ENCODE results near the gene SCCPDH.
"Not testable (repeated sequence)": the region's sequence is repeated elsewhere in the genome, so short reads cannot be mapped to it uniquely, and the experiment has no call there.

Gene SCCPDH

GRCh38 chr1:246705368-246705767 lies 18.8 kb upstream of the SCCPDH start:
- no peak for DNase-seq (ENCODE audit: low spot score)

GRCh38 chr1:246708166-246708565 lies 16.0 kb upstream of the SCCPDH start:
- no peak for DNase-seq (ENCODE audit: low spot score)

- DNase-seq (ENCODE audit: low spot score) = no peak
These were observed 15.0 kb upstream of the SCCPDH start for GRCh38 chr1:246709196-246709595.

DNA sequence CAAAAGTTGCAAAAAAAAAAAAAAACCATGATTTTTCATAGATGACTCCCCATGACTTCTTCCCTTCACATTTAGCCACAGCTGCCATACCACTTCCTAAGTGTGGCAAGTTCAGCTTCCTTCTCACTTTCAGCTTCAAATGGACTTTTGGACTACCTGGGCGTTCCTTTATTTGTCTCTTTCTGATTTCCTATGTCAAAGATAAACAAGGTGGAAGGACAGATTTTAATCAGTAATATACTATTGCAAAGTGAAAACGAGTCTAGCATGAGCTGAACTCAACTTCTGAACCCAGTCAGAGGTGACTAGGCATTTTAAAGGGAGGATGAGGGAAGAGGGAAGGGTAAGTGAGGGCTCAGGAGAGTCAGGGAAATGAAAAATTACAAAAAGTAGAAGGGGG lies 14.4 kb upstream of the SCCPDH start:
- no peak for DNase-seq (ENCODE audit: low spot score)

DNA sequence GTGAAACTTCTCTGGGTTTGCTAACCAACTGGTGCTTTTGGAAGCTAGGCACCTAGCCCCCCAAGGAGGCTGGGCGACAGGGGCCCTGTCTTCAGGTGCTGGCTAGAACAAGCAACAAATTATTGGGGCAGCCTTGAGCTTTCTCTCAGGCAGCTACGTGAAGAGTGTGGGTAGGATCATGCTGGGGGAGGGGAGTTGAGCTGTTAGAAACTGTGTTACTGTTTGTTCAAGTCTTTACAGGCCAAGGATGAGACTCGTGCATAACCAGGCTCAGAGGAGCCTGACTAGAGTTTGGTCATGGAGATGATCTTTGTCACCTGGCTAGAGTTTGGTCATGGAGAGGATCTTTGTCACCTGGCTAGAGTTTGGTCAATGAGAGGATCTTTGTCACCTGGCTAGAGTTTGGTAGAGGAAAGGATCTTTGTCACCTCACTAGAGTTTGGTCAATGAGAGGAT lies 12.6 kb upstream of the SCCPDH start:
- no peak for DNase-seq (ENCODE audit: low spot score)

DNA sequence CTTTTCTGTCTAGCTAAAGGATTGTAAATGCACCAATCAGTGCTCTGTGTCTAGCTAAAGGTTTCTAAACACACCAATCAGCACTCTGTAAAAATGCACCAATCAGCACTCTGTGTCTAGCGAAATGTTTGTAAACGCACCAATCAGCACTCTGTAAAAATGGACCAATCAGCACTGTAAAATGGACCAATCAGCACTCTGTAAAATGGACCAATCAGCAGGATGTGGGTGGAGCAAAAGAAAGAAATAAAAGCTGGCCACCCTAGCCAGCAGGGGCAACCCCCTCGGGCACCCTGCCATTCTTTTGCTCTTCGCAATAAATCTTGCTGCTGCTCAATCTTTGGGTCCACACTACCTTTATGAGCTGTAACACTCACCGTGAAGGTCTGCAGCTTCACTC lies 11.8 kb upstream of the SCCPDH start:
- not testable (repeated sequence) for DNase-seq (ENCODE audit: low spot score)

- DNase-seq (ENCODE audit: low spot score) = not testable (repeated sequence)
These were observed 4.8 kb upstream of the SCCPDH start for GRCh38 chr1:246719361-246719760.

GRCh38 chr1:246720814-246721213 lies 3.4 kb upstream of the SCCPDH start:
- not testable (repeated sequence) for DNase-seq (ENCODE audit: low spot score)

GRCh38 chr1:246722720-246723119 lies 1.5 kb upstream of the SCCPDH start:
- DNase-seq (ENCODE audit: low spot score) = no peak

DNA sequence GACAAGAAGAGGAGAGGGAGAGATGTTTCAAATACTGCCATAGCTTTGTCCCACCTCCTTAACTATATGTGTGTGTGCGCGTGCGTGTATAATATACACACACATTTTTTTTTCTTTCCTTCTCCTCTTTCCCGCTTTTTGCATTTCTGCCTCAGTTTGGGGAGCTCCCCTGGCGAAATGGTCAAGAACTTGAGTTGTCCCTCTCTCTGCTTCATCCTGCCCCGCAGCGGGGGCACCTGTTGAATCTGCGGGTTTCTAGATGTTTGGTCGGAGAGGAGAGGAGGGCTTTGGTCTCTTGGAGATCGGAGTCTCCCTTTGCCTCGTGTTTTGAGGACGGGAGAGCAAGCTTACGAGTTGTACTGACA lies 504 bp downstream of the SCCPDH start:
- DNase-seq (ENCODE audit: low spot score) = peak; percentile 31

DNA sequence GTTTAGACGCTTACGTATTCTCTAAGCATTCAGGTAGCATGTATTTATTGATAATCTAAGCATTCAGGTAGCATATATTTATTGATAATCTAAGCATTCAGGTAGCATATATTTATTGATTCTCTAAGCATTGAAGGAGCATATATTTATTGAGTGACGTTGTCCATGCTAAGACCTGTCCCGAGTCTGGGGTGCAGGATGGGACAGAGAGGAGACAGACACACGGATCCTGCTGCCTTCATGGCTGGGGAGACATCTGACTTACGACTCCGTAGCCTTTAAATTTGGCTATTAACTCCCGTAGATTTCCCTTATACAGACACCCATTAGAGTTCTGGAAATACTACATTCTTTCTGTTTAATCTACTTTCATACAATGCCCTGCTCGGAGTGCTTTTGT lies 982 bp downstream of the SCCPDH start:
- no peak for DNase-seq (ENCODE audit: low spot score)

DNA sequence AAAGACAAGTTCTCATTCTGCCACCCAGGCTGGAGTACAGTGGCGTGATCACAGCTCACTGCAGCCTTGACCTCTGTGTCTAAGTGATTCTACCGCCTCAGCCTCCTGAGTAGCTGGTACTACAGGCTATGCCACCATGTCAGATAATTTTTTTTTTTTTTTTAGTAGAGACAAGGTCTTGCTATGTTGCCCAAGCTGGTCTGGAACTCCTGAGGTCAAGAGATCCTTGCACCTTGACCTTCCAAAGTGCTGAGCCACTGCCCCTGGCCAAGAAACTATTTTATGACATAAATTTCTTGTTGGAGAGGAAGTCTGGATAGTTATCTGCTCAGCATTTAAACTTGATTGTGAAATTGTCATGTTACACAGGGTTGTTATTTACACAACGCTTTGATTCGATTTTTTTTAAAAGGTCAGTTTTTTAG lies 2.1 kb downstream of the SCCPDH start:
- DNase-seq (ENCODE audit: low spot score) = peak; percentile 8

DNA sequence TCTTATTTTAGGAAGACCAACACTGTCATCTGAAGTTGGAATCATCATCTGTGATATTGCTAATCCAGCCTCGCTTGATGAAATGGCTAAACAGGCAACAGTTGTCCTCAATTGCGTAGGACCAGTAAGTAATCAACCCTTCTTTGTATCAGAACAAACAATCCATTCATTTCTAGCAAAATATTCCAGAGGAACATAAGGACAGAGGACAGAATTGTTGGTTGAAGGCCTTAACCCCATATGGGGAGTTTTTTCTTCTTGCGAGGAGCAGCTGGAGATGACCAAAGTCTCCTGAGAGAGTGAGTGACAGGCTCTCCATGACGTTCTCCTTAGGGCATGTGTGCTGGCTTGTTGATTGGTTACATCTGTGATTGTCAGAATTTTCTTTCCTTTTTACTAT lies 2.7 kb downstream of the SCCPDH start:
- peak; percentile 91 for DNase-seq (ENCODE audit: low spot score)

DNA sequence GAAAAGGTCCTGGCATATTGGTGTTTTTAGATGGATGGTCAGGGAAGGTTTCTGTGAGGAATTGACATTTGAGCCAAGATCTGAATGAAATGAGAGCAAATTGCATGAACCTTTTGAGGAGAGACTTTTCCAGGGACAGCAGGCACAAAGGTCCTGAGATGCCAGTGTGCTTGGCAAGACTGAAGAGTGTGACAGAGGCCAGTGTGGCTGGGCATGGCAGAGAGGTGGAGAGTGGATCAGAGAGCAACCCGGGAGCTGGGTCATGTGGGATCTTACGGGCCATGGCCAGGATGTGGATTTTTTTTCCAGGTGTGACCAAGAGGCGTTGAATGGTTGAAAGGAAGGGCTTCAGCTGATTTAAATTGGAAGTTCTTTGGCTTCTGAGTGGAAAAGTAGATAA lies 3.4 kb downstream of the SCCPDH start:
- DNase-seq (ENCODE audit: low spot score) = no peak

DNA sequence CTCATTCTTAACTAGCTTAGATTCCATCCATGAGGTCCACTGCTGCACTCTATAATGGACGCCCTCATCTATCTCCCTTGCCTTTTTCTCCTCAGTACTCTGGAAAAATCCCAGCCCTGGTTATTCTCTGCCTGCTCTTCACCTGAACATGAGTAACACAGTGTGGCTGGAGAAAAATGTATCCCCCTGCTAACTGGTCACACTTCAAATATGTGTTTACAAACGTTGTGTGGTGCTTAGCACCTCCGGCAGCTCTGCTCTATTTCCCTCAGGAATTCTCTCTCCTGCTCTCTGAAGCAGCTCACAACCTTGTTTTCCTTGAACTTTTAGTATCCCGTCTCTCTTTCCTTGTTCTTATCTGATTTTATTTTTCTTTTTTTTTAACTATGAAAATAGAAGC lies 4.1 kb downstream of the SCCPDH start:
- DNase-seq (ENCODE audit: low spot score) = no peak

- not testable (repeated sequence) for DNase-seq (ENCODE audit: low spot score)
These were observed 4.8 kb downstream of the SCCPDH start for GRCh38 chr1:246729040-246729439.

- no peak for DNase-seq (ENCODE audit: low spot score)
These were observed 6.6 kb downstream of the SCCPDH start for GRCh38 chr1:246730839-246731238.

DNA sequence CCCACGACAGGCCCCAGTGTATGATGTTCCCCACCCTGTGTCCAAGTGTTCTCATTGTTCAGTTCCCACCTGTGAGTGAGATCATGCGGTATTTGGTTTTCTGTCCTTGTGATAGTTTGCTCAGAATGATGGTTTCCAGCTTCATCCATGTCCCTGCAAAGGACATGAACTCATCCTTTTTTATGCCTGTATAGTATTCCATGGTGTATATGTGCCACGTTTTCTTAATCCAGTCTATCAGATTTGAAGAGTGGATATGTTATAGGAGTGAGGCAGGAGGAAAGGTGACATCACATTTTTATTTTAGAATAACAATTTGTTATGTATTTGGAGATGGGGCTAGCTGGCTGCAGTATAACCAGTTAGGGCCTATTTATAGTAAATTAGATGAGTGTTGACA lies 7.7 kb downstream of the SCCPDH start:
- DNase-seq (ENCODE audit: low spot score) = not testable (repeated sequence)

DNA sequence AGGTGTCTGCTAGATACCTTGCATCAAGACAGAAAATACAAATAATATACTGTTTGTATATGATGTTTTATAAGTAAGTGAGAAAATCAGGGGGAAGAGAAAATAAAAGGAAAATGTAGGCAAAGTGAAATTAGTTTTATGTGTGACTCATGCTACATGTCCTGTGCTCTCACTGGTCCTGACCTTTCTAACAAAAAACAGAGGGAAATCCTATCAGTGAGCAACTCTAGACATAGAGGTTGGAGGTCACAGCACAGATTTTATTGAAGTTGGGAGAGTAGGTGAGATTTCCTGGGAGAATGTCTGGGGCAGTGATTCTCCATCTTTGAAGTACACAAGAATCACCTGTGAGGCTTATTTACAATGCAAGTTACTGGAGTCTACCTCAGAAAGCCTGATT lies 9.5 kb downstream of the SCCPDH start:
- no peak for DNase-seq (ENCODE audit: low spot score)

GRCh38 chr1:246734866-246735265 lies 10.7 kb downstream of the SCCPDH start:
- DNase-seq (ENCODE audit: low spot score) = no peak

DNA sequence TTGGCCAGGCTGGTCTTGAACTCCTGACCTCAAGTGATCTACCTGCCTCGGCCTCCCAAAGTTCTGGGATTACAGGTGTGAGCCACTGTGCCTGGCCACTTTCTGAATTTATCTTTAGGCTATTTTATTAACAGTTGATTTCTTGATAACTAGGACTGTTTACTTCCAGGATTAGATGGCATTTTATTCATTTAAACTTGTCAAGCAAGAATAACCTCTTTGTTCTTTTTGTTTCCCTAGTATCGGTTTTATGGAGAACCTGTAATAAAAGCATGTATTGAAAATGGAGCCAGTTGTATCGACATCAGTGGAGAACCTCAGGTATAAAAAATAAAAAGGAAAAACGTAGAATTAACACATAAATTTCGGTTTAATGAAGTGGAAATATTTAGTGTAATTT lies 11.5 kb downstream of the SCCPDH start:
- no peak for DNase-seq (ENCODE audit: low spot score)

DNA sequence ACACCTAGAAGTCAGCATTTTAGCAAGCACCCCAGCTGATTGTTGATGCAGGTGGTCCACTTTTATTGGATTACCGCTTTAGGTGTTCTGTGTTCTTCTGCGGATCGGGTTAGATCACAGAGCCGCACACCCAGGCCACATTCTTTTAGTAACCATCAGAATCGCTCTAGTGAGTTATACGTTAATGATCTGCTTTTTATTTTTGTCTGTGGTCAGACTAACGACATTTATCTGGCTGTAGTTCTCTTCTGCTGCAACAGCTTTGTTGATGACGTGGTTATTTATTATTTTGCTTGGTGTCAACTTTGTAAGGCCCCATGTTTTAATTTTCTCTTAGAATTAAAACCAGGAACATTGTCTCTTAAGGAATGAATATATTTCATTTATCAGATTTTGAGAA lies 18.2 kb downstream of the SCCPDH start:
- DNase-seq (ENCODE audit: low spot score) = no peak

- DNase-seq (ENCODE audit: low spot score) = not testable (repeated sequence)
These were observed 21.9 kb downstream of the SCCPDH start for GRCh38 chr1:246746155-246746554.

- no peak for DNase-seq (ENCODE audit: low spot score)
These were observed 23.8 kb downstream of the SCCPDH start for GRCh38 chr1:246748006-246748405.

DNA sequence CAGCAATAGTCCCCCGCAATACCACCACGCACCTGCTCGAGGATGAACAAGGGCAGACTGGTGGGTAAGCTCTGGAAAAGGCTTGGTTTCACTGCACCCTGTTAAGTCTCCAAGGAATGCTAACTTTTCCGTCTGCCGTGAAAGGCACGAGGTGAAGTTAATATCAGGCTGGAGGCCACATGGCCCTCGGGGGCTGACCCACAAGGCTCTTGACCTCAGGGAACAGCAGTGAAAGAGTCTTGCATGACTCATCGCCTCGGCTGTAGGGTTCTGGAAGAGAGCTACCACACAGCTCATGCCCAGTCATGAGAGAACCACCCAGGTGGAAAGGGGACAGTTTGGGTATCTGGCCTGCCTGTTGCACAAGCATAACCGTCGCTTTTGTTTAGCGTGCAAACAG lies 24.7 kb downstream of the SCCPDH start:
- no peak for DNase-seq (ENCODE audit: low spot score)
